Subcutaneous adipose tissue (tissue), 4 donors: Measurements from ENCODE around the gene SYNE3. TPM values are rescaled to one million over a fixed set of nuclear protein-coding genes. Genes with fewer than 3 reads are reported as not detected.

ENCODE experiments used
- CTCF ChIP-seq: fragments of 450-650 bp; IDR thresholded peaks from one replicate; pipeline ENCODE4 v1.5.1; 2016; ENCODE audit warnings: low read depth, mild to moderate bottlenecking, control low read depth, antibody characterized with exemption, moderate library complexity
- total RNA-seq, 4 donors: library from RNA; depleted of rRNA; stranded (reverse); fragments of >200 nt; gene quantifications; one replicate each; pipeline ENCODE4 v1.1.0, GENCODE V29; 2016

SYNE3 gene
- total RNA-seq, 4 donors from 2014 or later: 82.8 to 196 (median 136) TPM

GRCh38 chr14:95555053-95555452, 38.6 kb upstream of the SYNE3 start:
- no peak for TF ChIP-seq CTCF

- TF ChIP-seq CTCF: no peak
These were observed 36.7 kb upstream of the SYNE3 start for GRCh38 chr14:95553141-95553540.

- no peak for TF ChIP-seq CTCF
These were observed 35.0 kb upstream of the SYNE3 start for GRCh38 chr14:95551435-95551834.

- TF ChIP-seq CTCF: no peak
These were observed 33.5 kb upstream of the SYNE3 start for GRCh38 chr14:95549656-95550585.

GRCh38 chr14:95548328-95548929, 32.0 kb upstream of the SYNE3 start:
- no peak for TF ChIP-seq CTCF

- no peak for TF ChIP-seq CTCF
These were observed 31.3 kb upstream of the SYNE3 start for GRCh38 chr14:95547626-95548327.

GRCh38 chr14:95547272-95547625, 30.8 kb upstream of the SYNE3 start:
- TF ChIP-seq CTCF: no peak
